Caco-2 (cell line): ENCODE data around the gene AAK1. TPM values are rescaled to one million over a fixed set of nuclear protein-coding genes. Genes with fewer than 3 reads are reported as not detected.

Experiments
- BruUV-seq: library from RNA; stranded (reverse); fragments of 400-500 nt; replicated peaks from 2 replicates; lab custom pipeline; 2021; lab: Mats Ljungman, UMichigan
- CTCF ChIA-PET: fragments of 300-600 bp; sonication (Branson Sonifier 250); formaldehyde crosslinking; loops from one replicate; lab custom pipeline; 2022; ENCODE audit warnings: antibody characterized with exemption; lab: Charles Lee
- POLR2A ChIA-PET: fragments of 300-600 bp; sonication (Branson Sonifier 250); formaldehyde crosslinking; loops from one replicate; lab custom pipeline; 2022; ENCODE audit warnings: antibody characterized with exemption; lab: Charles Lee
- DNase-seq, 2 experiments: peaks; one replicate each; pipeline versions ENCODE4 v3.0.0 to v3.0.0-alpha.2; 2020 to 2022
- H3K27me3 ChIP-seq: replicated peaks from 2 replicates; pipeline ENCODE4 v1.6.0; 2011; ENCODE audit warnings: low read length; ENCODE audit not compliant: control insufficient read depth, insufficient read depth
- H3K36me3 ChIP-seq: 2 replicates; pipeline ENCODE4 v1.5.1; 2011; ENCODE audit warnings: low read length; ENCODE audit not compliant: control insufficient read depth, insufficient read depth
- H3K4me1 ChIP-seq: fragments of 250-450 bp; sonication (Bioruptor Pico); 2 replicates; pipeline ENCODE4 v1.5.1; 2020; ENCODE audit warnings: mild to moderate bottlenecking
- H3K4me3 ChIP-seq: 2 replicates; pipeline ENCODE4 v1.5.1; 2011; ENCODE audit warnings: low read depth, mild to moderate bottlenecking, control low read depth, low read length
- H3K9me3 ChIP-seq: fragments of 250-450 bp; sonication (Bioruptor Pico); 2 replicates; pipeline ENCODE4 v1.5.1; 2020; ENCODE audit warnings: mild to moderate bottlenecking, moderate library complexity
- H3K27ac Mint-ChIP-seq: one replicate; pipeline ENCODE4 v1.8.0; 2022; ENCODE audit warnings: mixed read lengths; ENCODE audit not compliant: unreplicated experiment
- H3K27me3 Mint-ChIP-seq: one replicate; pipeline ENCODE4 v1.8.0; 2022; ENCODE audit warnings: mixed read lengths; ENCODE audit not compliant: insufficient read depth, unreplicated experiment
- H3K36me3 Mint-ChIP-seq: one replicate; pipeline ENCODE4 v1.8.0; 2022; ENCODE audit warnings: mild to moderate bottlenecking, mixed read lengths; ENCODE audit not compliant: insufficient read depth, unreplicated experiment
- H3K4me1 Mint-ChIP-seq: one replicate; pipeline ENCODE4 v1.8.0; 2022; ENCODE audit warnings: low read depth, mixed read lengths; ENCODE audit not compliant: unreplicated experiment
- H3K4me3 Mint-ChIP-seq: one replicate; pipeline ENCODE4 v1.8.0; 2022; ENCODE audit warnings: mild to moderate bottlenecking, moderate library complexity, mixed read lengths; ENCODE audit not compliant: unreplicated experiment
- H3K9me3 Mint-ChIP-seq: one replicate; pipeline ENCODE4 v1.8.0; 2022; ENCODE audit warnings: mixed read lengths; ENCODE audit not compliant: unreplicated experiment
- CTCF ChIP-seq, 2 experiments: fragments of 200-600 bp in 1 of 2; IDR thresholded peaks; 1 replicate in 1 of 2; 2 replicates in 1 of 2; pipeline versions ENCODE4 v1.5.1 to v1.8.0; 2011 to 2022; ENCODE audit warnings: antibody characterized with exemption in 1 of 2, control low read depth in 1 of 2, inconsistent platforms in 1 of 2, low read depth in 1 of 2, low read length in 1 of 2, mild to moderate bottlenecking in 1 of 2, moderate library complexity in 1 of 2; ENCODE audit not compliant: insufficient read depth in 1 of 2, severe bottlenecking in 1 of 2, unreplicated experiment in 1 of 2
- intact Hi-C: fragments of 100-400 bp; cut with micrococcal nuclease; formaldehyde crosslinking; loops from one replicate; pipeline ENCODE4 v1.10.0; 2022; ENCODE audit not compliant: unreplicated experiment
- total RNA-seq: library from RNA; stranded (reverse); gene quantifications from 2 replicates; pipeline ENCODE4 v1.2.3, GENCODE V29; 2022

Gene AAK1
- total RNA-seq, 1 experiment from 2014 or later, result 39.7 TPM

GRCh38 chr2:69585855-69586555 lies 57.5 kb downstream of the AAK1 start:
- Histone ChIP-seq H3K27me3 (no peaks in the 10 kb centered on the region), H3K9me3 (no peaks in the 10 kb centered on the region), H3K36me3 (no peaks in the 10 kb centered on the region), H3K4me3 (no peak overlapping the region), H3K4me1 (peaks cover 45% of the 10 kb centered on the region)
- Mint-ChIP-seq H3K27me3 (no peaks in the 10 kb centered on the region), H3K4me3 (no peak overlapping the region), H3K4me1 (peaks cover 52% of the 10 kb centered on the region), H3K36me3 (no peaks in the 10 kb centered on the region), H3K27ac (no peak overlapping the region), H3K9me3 (no peaks in the 10 kb centered on the region)
- intact Hi-C loops, result no loop called here
- no peak for DNase-seq
- CTCF ChIA-PET, result interaction anchor here (0.6 to 1.9 kb wide), 2 partner anchors 21 to 36 kb away, joined by 3 to 4 read pairs; no protein-coding TSS in a partner anchor
- POLR2A ChIA-PET, result no interaction called here
- TF ChIP-seq CTCF (IDR thresholded peaks at IDR 0.05; ENCODE audit: insufficient read depth in 1 of 2, low read depth in 1 of 2, low read length in 1 of 2, severe bottlenecking in 1 of 2, unreplicated experiment in 1 of 2), result no peak
- no TSS peak for BruUV-seq

- TF ChIP-seq CTCF (IDR thresholded peaks at IDR 0.05; ENCODE audit: insufficient read depth in 1 of 2, low read depth in 1 of 2, low read length in 1 of 2, severe bottlenecking in 1 of 2, unreplicated experiment in 1 of 2), result no peak
- Histone ChIP-seq H3K9me3 (no peaks in the 10 kb centered on the region), H3K36me3 (no peaks in the 10 kb centered on the region), H3K4me1 (peaks cover 33% of the 10 kb centered on the region), H3K27me3 (no peaks in the 10 kb centered on the region), H3K4me3 (no peak overlapping the region)
- peaks cover 45% of the 10 kb centered on the region for H3K4me1 Mint-ChIP-seq
- H3K36me3 Mint-ChIP-seq, result no peaks in the 10 kb centered on the region
- DNase-seq, result no peak
- no peaks in the 10 kb centered on the region for H3K9me3 Mint-ChIP-seq
- POLR2A ChIA-PET, result interaction anchor here (0.5 kb wide), 1 partner anchor 12 kb away, joined by 4 read pairs; no protein-coding TSS in a partner anchor
- no peak overlapping the region for H3K27ac Mint-ChIP-seq
- no peaks in the 10 kb centered on the region for H3K27me3 Mint-ChIP-seq
- intact Hi-C loops, result no loop called here
- H3K4me3 Mint-ChIP-seq, result no peak overlapping the region
- CTCF ChIA-PET, result no interaction called here
- no TSS peak for BruUV-seq
Measured at GRCh38 chr2:69584127-69584889, 59.2 kb downstream of the AAK1 start.

- Histone ChIP-seq H3K36me3 (no peaks in the 10 kb centered on the region), H3K27me3 (no peaks in the 10 kb centered on the region), H3K9me3 (no peaks in the 10 kb centered on the region), H3K4me1 (peaks cover 25% of the 10 kb centered on the region), H3K4me3 (no peak overlapping the region)
- BruUV-seq, result no TSS peak
- Mint-ChIP-seq H3K9me3 (no peaks in the 10 kb centered on the region), H3K27me3 (no peaks in the 10 kb centered on the region), H3K4me3 (no peak overlapping the region), H3K27ac (no peak overlapping the region), H3K36me3 (peaks cover 4% of the 10 kb centered on the region), H3K4me1 (peaks cover 45% of the 10 kb centered on the region)
- DNase-seq, result no peak
- intact Hi-C loops, result no loop called here
- no peak for TF ChIP-seq CTCF (IDR thresholded peaks at IDR 0.05; ENCODE audit: insufficient read depth in 1 of 2, low read depth in 1 of 2, low read length in 1 of 2, severe bottlenecking in 1 of 2, unreplicated experiment in 1 of 2)
- ChIA-PET CTCF (no interaction called here), POLR2A (no interaction called here)
Measured at GRCh38 chr2:69583321-69583833, 60.2 kb downstream of the AAK1 start.
